GM18907 (cell line): ENCODE results near the gene FBXO39.
"Not testable (repeated sequence)": the region's sequence is repeated elsewhere in the genome, so short reads cannot be mapped to it uniquely, and the experiment has no call there.

ENCODE experiments used
- ATAC-seq: cut with Tn5 transposase; IDR thresholded peaks from one replicate; pipeline ENCODE4 v1.9.1; 2021; ENCODE audit warnings: mild to moderate bottlenecking, moderate library complexity; ENCODE audit not compliant: unreplicated experiment

FBXO39 gene

DNA sequence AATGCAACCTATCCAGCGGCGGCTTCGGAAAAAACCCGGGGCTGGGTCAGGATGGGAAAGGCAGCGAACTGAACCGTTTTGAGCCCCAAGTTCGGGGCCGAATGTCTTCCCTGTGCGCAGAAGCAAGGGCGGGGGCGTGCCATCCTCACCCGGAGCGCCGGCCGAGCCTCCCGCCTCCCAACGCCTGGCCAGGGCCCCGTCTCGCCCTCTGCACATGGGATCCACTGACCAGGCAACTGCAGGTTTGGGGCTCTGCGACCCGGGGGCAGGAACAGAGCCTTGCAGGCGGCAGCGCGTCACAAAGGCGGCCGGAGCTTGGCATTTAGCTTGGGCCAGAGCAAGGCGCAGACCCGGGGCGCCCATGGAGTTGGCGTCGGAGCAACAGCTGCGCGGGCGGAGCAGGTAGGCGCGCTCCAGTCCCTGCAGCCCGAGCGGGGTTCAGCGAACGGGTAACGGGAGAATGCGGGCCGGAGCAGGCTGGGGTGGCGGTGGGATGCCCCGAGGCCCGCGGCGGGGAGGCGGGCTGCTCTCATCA, at the start of gene FBXO39:
Gene FBXO39 (plus strand): TSS at position 345 of the 535 bp plus-strand sequence. CDS start 3,654 bp downstream, outside the sequence.
- ATAC-seq, result no peak

DNA sequence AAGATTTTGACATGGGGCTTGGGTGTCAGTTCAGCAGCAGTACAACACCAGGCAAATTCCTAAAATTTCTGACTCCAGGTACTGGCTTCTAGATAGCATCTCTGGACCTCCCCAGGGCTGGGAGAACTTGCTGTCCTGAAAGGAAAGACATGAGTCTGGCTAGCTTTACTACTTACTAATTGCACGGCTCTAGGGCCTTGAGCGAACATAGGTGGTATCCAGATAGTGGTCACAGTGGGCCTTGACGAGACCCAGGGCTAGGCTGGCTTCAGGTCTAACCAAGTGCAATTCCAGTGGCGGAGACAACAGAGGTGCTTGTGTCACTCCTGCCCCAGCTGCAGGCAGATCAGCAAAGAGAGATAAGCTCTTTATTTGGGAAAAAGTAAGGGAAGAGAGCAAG, 46.5 kb upstream of the FBXO39 start:
- ATAC-seq, result no peak

DNA sequence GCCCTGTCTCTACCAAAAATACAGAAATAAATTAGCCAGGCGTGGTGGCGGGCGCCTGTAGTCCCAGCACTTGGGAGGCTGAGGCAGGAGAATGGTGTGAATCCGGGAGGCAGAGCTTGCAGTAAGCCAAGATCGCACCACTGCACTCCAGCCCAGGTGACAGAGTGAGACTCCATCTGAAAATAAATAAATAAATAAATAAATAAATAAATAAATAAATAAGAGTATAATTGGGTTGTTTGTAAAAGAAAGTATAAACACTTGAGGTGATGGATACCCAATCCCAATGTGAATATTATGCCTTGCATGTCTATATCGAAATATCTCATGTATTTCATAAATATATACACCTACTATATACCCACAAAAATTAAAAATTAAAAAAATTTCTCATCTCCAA, 29.4 kb upstream of the FBXO39 start:
- not testable (repeated sequence) for ATAC-seq

DNA sequence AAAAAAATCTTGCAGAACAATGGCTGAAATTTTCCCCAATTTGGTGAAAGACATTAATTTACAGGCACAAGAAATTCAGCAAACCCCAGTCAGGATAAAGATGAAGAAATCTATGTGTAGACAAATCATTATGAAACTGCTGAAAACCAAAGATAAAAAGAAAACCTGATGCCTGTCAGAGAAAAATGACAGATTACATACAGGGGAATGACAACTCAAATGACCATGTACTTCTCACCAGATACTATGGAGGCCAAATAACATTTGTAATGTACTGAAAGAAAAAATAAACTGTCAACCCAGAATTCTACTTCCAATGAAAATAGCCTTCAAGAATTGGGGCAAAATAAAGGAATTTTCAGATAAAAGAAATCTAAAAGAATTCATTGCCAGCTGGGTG, 27.4 kb upstream of the FBXO39 start:
- no peak for ATAC-seq

DNA sequence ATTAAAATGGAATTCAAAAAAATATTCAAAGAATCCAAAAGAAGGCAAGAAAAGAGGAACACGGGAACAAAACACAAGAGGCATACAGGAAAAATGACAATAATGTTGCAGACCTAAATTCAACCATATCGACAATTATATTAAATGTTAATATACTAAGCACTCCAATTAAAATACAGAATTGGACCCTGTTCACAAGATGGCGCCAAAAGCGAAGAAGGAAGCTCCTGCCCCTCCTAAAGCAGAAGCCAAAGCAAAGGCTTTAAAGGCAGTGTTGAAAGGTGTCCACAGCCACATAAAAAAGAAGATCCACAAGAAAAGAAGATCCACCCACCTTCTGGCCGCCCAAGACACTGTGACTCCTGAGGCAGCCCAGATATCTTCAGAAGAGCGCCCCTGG, 26.5 kb upstream of the FBXO39 start:
- no peak for ATAC-seq

DNA sequence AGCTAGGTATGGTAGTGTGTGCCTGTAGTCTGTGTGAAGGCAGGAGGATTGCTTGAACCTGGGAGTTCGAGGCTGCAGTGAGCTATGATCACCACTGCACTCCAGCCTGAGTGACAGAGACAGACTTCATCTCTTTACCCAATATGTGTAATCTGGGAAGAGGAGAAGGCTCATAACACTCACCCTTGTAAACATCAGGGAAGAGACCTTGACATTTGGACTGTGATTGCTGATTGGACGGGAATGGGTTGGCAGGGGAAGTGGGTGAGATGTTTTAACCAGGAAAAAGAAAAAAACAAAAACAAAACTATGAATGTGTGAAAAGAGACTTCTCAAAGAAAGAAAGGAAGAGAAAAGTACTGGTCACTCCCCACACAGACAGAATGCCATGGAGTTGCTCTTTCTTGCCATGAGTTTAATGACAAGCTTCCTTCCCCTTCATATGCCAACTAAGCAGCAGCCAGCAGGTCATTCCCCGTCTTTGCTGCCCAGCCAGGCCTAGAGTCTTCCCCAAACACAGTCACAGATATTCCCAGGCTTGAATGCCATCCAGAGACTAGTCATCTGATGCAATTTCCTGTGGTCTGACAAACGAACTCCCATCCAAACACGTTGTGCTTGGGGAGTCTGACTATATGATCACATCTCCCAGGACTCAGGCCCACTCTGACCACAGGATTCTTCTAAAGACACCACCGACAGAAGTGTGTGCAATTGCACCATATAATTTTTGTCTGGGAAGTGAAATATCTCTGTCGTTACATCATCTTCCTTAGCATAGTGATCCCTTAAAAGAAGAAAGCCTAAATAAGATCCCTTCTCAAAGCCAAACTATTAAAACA, 23.7 kb upstream of the FBXO39 start:
- ATAC-seq, result no peak

DNA sequence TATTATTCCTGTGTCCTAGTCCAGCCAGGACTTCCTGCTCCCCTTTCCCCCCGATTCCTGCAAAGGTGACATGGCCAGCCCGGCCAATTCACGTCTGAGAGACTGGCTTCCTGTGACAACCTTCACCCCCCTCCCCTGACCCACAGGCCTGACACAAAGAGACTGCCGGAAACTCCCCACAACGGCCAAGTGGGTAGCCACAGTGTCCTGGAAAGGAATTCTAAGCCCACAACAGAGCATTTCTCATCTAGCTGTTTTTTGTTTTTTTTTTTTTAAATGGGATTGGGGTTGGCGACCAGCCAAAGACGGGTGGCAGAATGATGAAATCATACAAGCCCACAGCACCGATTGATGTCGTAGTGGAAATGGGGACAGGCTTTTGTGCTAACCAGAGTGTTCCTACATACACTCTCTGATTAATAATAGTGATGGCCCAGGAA, 23.0 kb upstream of the FBXO39 start:
- ATAC-seq, result no peak

DNA sequence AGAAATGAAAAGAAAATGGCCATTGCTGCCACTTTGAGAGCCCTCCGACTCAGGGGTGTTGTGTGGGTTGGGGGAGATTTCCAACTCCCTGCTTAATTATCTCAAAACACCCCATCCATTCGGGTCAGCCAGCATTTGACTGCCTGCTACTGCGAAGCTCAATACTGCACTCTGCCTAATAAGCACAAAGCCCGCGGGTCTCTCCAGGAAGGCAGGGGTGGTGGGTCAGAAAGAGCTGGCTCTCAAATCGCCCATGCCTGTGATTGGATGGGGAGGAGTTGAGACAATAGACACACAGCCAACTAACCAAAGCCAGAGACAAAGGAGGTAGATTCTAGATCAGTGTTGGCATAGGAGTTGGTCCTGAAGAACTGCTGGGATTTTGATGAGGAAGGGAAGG, 22.5 kb upstream of the FBXO39 start:
- ATAC-seq, result no peak

DNA sequence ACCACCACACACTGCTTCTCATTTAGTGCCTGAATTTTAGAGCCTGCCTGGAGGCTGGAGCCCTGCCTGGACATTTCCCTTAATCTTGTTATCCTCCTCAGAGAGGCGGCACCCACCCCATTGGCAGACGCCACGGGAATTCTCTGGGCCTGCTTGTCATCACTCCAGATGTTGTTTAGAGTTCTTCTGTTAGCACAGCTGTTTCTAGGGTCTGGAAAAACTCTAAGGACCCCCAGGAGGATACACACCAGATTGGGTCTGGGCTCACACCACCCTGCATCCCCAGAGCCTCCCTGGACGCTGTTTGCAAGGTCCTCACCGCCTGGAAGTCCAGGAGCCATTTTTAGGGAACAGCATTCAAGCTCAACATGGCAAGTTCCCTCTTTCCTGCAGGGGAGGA, 20.7 kb upstream of the FBXO39 start:
- ATAC-seq, result no peak

DNA sequence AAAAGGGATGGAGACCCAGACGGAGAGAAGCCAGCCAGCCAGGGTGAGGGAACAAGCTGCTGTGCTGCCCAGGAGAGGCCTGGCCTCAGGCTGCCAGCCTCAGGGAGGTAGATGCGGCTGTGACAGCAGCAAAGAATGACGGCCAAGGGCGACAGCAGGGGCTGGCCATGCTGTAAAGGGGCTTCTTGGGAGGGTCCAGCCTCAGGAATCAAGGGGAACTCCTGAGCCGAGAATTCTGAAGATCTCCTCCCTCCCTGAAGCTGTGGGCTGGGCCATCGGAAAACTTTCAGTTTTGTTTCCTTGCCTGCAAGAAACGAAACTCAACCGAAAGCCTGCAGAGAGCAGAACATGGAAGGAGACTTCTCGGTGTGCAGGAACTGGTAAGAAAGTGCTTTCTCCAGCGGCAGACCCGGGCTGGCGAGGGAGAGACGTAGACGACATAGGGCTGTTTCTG, 20.3 kb upstream of the FBXO39 start, which contains the start of gene XAF1:
Gene XAF1 (plus strand): TSS at position 316 of the 454 bp plus-strand sequence. CDS start 33 bp downstream, at position 349.
- ATAC-seq, result no peak

DNA sequence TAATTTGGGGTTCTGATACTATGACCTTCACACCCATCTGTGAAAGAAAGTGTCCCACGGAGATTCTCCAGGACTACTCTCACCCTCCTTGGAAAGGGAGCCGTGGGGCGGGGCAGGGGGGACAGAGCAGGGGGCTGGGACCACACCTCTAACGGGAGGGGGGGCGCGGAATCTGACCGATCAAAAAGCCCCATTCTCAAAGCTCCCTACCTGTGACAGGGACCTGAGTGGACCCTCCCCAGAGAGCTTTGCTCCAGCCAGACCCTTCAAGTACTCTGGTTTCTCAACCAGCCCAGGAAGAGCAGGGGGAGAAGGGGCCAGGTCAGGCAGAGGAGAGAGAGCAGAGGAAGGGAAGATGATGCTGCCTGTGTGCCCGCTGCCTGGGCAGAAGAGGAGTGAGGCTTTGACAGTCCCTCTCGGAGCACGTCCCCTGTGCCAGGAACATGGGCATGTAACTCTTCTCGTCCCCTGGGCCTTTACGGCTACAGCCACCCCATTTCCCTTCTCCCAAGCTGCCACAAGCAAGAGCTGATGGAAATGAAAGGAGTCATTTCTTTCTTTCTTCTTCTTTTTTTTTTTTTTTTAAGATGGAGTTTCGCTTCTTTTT, 19.5 kb upstream of the FBXO39 start:
- no peak for ATAC-seq

DNA sequence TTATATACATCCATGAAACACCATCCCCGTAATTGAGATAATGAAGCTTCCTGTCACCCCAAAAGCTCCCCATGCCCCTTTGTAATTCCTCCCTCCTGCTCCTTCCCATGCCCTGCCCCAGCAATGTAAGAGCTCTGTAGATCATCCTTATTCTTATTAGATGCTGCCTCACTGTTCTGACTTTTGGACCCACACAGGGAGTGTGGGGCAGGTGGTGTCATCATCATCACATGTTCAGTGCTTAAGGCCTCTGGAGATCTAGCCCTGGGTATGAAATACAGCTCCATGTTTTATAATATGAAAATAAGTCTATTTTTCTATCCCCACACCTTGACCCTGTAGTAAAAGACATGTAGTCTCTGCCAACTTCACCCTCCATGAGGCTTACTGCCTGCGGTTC, 18.3 kb upstream of the FBXO39 start:
- no peak for ATAC-seq

DNA sequence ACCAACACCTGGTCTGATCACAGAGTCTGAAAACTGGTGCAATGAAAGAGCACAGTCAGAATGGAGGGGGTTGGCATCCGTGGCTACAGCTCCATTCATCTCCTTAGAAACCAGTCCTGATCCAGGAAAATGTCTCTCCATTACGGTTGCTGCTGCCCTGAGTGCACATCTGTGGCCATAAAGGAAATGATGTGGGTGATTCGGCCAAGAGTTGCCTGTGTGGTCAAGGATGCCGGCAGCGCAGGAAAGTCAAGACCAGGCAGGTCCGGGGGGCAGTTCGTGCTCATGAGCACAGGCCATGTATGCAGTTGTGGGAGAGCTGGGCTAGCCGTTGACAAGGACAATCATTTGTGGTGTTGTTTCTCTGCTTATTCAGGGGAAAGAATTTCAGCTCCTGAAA, 14.2 kb upstream of the FBXO39 start:
- no peak for ATAC-seq

DNA sequence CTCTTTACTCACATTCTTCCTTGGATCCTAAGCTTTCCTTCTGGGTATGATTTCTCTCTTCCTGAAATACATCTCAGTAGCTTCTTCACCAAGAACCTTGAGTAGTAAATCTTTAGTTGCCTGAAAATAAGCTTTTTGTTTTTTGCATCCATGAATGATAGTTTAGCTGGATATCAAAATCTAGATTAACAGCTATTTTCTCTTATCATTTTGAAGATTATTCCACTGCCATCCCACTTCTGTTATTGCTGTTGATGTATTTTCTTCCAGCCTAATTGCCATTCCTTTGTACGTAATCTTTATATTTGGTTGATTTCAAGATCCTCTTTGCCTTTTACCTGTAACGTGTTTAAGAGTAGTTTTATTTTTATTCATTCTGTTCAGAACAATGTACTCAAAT, 7.6 kb upstream of the FBXO39 start:
- ATAC-seq, result no peak

DNA sequence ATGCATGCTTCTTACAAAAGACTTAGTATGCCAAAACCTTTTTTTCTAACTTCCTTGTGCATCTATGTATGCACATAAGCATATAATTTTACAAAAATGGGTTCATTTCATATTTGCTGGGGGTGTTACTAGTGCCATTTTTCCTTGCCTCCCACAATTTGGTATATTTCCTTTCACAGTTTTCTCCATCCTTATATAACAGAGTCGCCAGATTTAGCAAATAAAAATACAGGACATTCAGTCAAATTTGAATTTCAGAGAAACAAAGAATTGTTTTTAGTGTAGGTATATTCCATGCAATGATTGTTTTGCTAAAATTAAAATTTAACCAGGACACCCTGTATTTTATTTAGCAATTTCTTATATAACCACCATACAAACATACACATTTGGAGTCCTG, 4.0 kb upstream of the FBXO39 start:
- ATAC-seq, result no peak

DNA sequence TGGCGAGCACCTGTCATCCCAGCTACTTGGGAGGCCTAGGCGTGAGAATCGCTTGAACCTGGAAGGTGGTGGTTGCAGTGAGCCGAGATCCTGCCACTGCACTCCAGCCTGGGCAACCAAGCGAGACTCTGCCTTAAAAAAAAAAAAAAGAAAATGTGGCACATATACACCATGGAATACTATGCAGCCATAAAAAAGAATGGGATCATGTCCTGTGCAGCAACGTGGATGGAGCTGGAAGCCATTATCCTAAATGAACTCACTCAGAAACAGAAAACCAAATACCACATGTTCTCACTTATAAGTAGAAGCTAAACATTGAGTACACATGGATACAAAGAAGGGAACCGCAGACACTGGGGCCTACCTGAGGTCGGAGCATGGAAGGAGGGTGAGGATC, 1.1 kb upstream of the FBXO39 start:
- ATAC-seq, result not testable (repeated sequence)

DNA sequence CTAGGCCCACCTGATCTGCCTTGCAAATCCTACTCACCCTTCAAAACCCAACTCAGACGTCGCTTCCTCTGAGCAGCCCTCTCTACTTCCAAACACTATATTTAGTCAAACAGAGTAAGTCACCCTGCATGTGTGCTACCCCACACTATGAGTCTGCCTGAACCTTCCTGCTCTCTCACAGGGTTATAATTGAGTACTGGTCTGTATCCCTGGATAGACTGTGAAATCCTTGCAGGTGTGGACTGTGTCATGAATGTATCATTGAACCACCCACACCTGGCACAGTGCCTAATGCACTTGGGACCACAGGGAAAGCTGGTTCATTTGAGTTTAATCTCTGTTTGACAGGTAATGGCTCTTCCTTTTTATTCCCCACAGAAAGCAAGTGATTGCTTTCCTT, 3.4 kb downstream of the FBXO39 start:
- ATAC-seq, result no peak

DNA sequence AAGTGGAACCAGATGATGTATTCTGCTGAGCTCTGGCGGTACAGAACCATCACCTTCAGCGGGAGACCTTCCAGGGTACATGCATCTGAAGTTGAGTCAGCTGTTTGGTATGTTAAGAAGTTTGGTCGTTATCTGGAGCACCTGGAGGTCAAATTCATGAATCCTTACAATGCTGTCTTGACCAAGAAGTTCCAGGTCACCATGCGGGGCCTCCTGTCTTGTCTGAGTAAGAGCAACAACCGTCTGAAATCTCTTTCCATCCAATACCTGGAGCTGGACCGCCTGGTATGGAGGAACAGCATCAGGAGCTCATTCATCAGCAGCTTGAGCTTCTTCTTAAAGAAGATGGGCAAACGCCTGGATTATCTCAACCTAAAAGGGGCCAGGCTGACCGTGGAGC, 4.0 kb downstream of the FBXO39 start:
- ATAC-seq, result no peak

DNA sequence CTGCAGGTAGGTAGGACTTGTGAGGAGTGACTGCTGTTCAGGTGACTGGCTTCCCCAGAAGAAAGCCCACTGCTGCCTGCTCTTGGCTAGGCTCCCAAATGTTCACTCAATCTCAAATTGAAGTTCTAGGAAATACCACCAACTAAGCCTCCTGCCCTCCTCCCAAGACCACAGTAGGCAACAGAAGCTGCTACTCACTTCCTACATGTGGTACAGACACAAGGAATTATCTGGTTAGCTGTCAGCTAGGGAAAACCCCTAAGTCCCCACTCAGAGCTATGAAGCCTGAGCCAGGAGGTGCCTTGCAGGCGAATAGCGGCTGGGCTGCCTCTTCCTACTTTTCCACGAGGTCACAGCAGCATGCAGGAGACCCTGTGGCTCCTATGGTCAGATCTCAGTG, 4.9 kb downstream of the FBXO39 start:
- no peak for ATAC-seq

DNA sequence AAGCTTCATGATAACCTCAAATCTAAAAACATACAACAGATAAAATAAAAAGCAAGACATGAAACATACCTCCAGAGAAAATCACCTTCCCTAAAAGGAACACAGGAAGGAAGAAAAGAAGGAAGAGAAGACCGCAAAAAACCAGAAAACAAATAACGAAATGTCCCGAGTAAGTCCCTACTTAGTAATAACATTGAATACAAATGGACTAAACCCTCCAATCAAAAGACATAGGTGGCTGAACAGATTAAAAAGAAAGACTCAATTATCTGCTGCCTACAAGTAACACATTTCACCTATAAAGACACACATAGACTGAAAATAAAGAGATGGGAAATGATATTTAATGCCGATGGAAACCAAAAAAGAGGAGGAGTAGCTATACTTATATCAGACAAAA, 6.2 kb downstream of the FBXO39 start:
- ATAC-seq, result no peak

DNA sequence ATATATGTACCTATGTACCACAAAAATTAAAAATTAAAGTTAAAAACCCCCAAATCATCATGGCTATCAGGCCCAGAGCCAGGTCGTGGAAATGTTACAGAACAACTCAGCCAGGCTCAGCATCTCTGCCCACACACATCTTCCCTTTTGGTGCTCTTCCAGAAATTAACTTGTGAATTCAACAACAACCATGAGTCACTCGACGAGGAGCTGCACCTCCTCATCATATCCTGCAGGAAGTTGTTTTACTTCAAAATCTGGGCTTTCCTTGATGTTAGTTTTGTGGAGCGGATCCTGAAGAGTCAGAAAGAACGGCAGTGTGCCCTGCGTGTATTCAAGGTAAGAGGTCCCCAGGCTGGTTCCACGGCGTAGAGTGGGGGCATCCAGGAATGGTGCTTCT, 10.6 kb downstream of the FBXO39 start:
- ATAC-seq, result no peak

DNA sequence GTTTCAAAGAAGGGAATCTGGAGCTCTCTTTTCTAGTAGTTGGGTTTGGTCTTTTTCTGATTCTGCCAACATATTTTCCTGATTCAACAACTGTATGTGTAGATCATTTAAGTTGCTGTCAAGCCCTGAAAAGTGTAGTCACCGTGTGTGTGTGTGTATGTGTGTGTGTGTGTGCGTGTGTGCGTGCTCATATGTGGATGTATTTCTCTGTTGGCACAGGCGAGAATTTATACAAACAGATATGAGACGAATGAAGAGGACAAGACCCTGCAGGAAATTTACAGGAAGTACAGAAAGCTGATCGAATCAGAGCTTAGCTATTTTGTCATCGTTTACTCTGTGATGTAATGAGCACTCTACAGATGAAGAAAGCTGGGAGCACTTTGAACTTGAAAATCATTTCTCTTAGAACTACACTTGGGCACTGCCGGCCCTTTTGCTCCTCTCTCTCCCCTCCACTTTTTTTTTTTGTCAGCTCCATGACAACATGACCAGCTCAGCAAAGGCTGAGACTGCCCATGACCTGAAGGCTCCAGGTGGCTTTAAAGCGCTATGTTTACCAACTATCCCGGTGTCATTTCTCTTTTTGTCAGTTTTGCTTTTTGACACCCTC, 11.2 kb downstream of the FBXO39 start:
- ATAC-seq, result no peak
